Mucosa of rectum (tissue), 2 donors: Measurements from ENCODE around the gene TMX4.
A peak's percentile ranks its signal among the peaks of the same experiment; 100 is the strongest.

Experiments
- H3K27ac ChIP-seq, 2 donors: one replicate each; pipeline ENCODE4 v1.7.0; 2013; ENCODE audit warnings: inconsistent platforms in 2 of 2, low read depth in 2 of 2, low read length in 2 of 2
- H3K27me3 ChIP-seq, 2 donors: one replicate each; pipeline ENCODE4 v1.7.0; 2013; ENCODE audit warnings: low read length in 2 of 2; ENCODE audit not compliant: control insufficient read depth in 2 of 2, insufficient read depth in 2 of 2
- H3K36me3 ChIP-seq, 2 donors: one replicate each; pipeline ENCODE4 v1.7.0; 2013; ENCODE audit warnings: low read length in 2 of 2; ENCODE audit not compliant: control insufficient read depth in 2 of 2, insufficient read depth in 2 of 2
- H3K4me1 ChIP-seq, 2 donors: one replicate each; pipeline ENCODE4 v1.7.0; 2013; ENCODE audit warnings: low read length in 2 of 2, mild to moderate bottlenecking in 1 of 2; ENCODE audit not compliant: control insufficient read depth in 2 of 2, insufficient read depth in 2 of 2
- H3K4me3 ChIP-seq, 2 donors: one replicate each; pipeline ENCODE4 v1.7.0; 2013; ENCODE audit warnings: low read length in 2 of 2
- H3K9ac ChIP-seq, 2 donors: one replicate each; pipeline ENCODE4 v1.7.0; 2013; ENCODE audit warnings: low read length in 2 of 2, low read depth in 1 of 2, mild to moderate bottlenecking in 1 of 2
- H3K9me3 ChIP-seq, 2 donors: one replicate each; pipeline ENCODE4 v1.7.0; 2013; ENCODE audit warnings: low read length in 2 of 2; ENCODE audit not compliant: control insufficient read depth in 2 of 2
- donor health status: healthy.
- donor health status: Normal muscosa, but diverticular disease.

Gene TMX4

GRCh38 chr20:8019246-8019997 lies at the start of gene TMX4:
Gene TMX4, minus strand, starts transcription at chr20:8019761. Its CDS starts 148 bp downstream, at chr20:8019613.
- peak within 1 kb of the TSS; percentile 64 to 92 for H3K9ac ChIP-seq
- peak within 1 kb of the TSS; percentile 93 to 96 for H3K27ac ChIP-seq
- no peaks in the 10 kb centered on the region for H3K36me3 ChIP-seq
- H3K4me1 ChIP-seq = peaks cover 3 to 4% of the 10 kb centered on the region in 2 donors
- H3K27me3 ChIP-seq = no peaks in the 10 kb centered on the region
- peak within 1 kb of the TSS; percentile 70 to 87 for H3K4me3 ChIP-seq
- no peaks in the 10 kb centered on the region for H3K9me3 ChIP-seq

- Histone ChIP-seq H3K9me3 (no peaks in the 10 kb centered on the region), H3K4me3 (no peak overlapping the region), H3K27me3 (no peaks in the 10 kb centered on the region), H3K27ac (no peak overlapping the region), H3K4me1 (no peaks in the 10 kb centered on the region), H3K9ac (no peak overlapping the region), H3K36me3 (no peaks in the 10 kb centered on the region)
Measured at GRCh38 chr20:8067082-8067481, 47.5 kb upstream of the TMX4 start.

GRCh38 chr20:8066662-8067061 lies 47.1 kb upstream of the TMX4 start:
- H3K9me3 ChIP-seq = no peaks in the 10 kb centered on the region
- no peak overlapping the region for H3K9ac ChIP-seq
- H3K4me1 ChIP-seq = no peaks in the 10 kb centered on the region
- H3K4me3 ChIP-seq = no peak overlapping the region
- no peak overlapping the region for H3K27ac ChIP-seq
- no peaks in the 10 kb centered on the region for H3K36me3 ChIP-seq
- no peaks in the 10 kb centered on the region for H3K27me3 ChIP-seq

- no peaks in the 10 kb centered on the region for H3K27me3 ChIP-seq
- H3K27ac ChIP-seq = no peak overlapping the region
- H3K9me3 ChIP-seq = no peaks in the 10 kb centered on the region
- no peaks in the 10 kb centered on the region for H3K4me1 ChIP-seq
- no peak overlapping the region for H3K9ac ChIP-seq
- no peak overlapping the region for H3K4me3 ChIP-seq
- H3K36me3 ChIP-seq = no peaks in the 10 kb centered on the region
Measured at GRCh38 chr20:8065691-8066090, 46.1 kb upstream of the TMX4 start.

GRCh38 chr20:8062756-8063155 lies 43.2 kb upstream of the TMX4 start:
- Histone ChIP-seq H3K9me3 (no peaks in the 10 kb centered on the region), H3K4me1 (no peaks in the 10 kb centered on the region), H3K27me3 (no peaks in the 10 kb centered on the region), H3K9ac (no peak overlapping the region), H3K4me3 (no peak overlapping the region), H3K27ac (no peak overlapping the region), H3K36me3 (no peaks in the 10 kb centered on the region)

GRCh38 chr20:8061861-8062518 lies 42.4 kb upstream of the TMX4 start:
- Histone ChIP-seq H3K9ac (no peak overlapping the region), H3K27ac (no peak overlapping the region), H3K27me3 (no peaks in the 10 kb centered on the region), H3K4me3 (no peak overlapping the region), H3K4me1 (no peaks in the 10 kb centered on the region), H3K9me3 (no peaks in the 10 kb centered on the region), H3K36me3 (no peaks in the 10 kb centered on the region)

GRCh38 chr20:8060977-8061376 lies 41.4 kb upstream of the TMX4 start:
- Histone ChIP-seq H3K36me3 (no peaks in the 10 kb centered on the region), H3K9me3 (no peaks in the 10 kb centered on the region), H3K27me3 (no peaks in the 10 kb centered on the region), H3K27ac (no peak overlapping the region), H3K4me1 (no peaks in the 10 kb centered on the region), H3K4me3 (no peak overlapping the region), H3K9ac (no peak overlapping the region)

- Histone ChIP-seq H3K36me3 (no peaks in the 10 kb centered on the region), H3K4me1 (no peaks in the 10 kb centered on the region), H3K27me3 (no peaks in the 10 kb centered on the region), H3K9me3 (no peaks in the 10 kb centered on the region), H3K9ac (no peak overlapping the region), H3K27ac (no peak overlapping the region), H3K4me3 (no peak overlapping the region)
Measured at GRCh38 chr20:8057871-8058270, 38.3 kb upstream of the TMX4 start.

- no peaks in the 10 kb centered on the region for H3K4me1 ChIP-seq
- H3K27me3 ChIP-seq = no peaks in the 10 kb centered on the region
- H3K4me3 ChIP-seq = no peak overlapping the region
- no peaks in the 10 kb centered on the region for H3K9me3 ChIP-seq
- H3K27ac ChIP-seq = no peak overlapping the region
- H3K9ac ChIP-seq = no peak overlapping the region
- H3K36me3 ChIP-seq = no peaks in the 10 kb centered on the region
Measured at GRCh38 chr20:8055096-8055495, 35.5 kb upstream of the TMX4 start.

- Histone ChIP-seq H3K9ac (no peak overlapping the region), H3K9me3 (no peaks in the 10 kb centered on the region), H3K36me3 (no peaks in the 10 kb centered on the region), H3K4me3 (no peak overlapping the region), H3K4me1 (no peaks in the 10 kb centered on the region), H3K27me3 (no peaks in the 10 kb centered on the region), H3K27ac (no peak overlapping the region)
Measured at GRCh38 chr20:8050157-8050837, 30.7 kb upstream of the TMX4 start.
